CD4-positive, alpha-beta T cell treated with Interleukin-6 at 100 ng/mL for 8 hours (primary cell): ENCODE measurements around the gene KRT4.
"Not testable (repeated sequence)": the region's sequence is repeated elsewhere in the genome, so short reads cannot be mapped to it uniquely, and the experiment has no call there.

Experiments used
- DNase-seq: peaks from one replicate; pipeline ENCODE4 v3.0.0-alpha.2; 2020; ENCODE audit warnings: mixed read lengths, low spot score

KRT4 gene

DNA sequence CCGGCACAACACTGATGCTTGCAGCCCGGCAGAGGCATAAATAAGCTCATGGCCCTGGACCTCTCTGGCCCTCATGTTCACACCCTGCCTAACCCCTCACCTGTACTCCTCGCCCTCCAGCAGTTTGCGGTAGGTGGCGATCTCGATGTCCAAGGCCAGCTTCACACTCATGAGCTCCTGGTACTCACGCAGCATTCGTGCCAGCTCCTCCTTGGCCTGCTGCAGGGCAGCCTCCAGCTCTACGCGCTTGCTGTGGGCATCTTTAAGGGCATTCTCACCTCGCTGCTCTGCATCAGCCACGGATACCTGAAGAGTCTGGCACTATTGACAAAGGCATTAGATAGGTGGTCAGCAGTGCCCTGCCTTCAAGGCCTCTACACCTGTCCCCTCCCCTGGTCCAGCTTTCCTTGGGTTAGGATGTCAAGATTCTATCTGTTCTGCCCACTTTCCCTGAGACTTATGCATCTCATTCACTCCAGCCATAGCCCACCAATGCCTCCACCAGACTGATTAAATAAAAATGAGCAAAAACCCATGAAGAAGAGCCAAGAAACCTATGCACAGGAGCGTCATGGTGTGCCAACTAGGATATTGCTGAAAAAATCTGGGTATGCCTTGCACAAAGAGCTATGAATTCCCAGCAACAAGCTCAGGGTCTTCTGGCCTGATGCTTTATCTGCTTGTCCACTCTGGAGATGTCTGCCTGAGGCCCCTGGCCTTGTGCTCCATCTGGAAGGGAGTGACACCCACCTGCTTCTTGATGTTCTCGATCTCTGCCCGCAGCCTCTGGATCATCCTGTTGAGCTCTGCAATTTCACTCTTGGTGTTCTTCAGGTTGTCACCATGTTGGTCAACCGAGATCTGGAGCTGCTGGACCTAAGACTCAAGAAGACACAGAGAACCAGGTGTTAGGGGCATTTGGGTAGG is 6.1 kb downstream of the KRT4 start:
- DNase-seq = no peak

DNA sequence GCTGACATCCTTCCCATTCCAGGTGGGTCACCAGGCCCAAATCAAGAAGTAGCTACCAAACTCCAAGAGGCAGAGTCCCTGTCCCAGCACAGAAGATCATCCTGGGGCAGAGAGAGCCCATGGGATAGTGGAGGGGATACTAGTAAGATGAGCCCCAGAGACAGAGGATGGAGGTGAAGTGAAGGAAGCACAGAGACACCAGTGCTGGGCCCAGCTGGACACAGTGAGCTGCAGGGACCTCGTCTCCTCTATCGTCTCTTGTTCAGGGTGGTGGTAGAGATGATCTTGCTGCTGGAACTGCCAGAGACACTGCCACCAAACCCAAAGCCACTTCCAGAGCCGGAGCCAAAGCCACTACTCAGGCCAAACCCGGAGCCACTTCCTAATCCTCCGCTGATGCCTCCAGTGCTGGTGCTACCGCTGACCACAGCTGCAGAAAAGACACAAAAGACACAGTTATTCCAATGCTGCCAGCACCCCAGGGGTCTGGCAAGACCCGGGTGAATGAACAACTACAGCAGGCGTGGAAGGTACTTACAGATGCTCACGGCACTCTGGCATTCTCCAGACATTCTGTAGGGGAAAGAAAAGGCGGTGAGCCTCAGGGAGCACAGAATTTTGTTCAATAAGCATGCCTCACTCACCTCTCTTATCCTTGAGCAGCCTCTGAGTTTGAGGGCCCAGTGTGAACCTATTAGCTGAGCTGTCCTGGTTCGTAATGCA is 6.9 kb downstream of the KRT4 start:
- no peak for DNase-seq

DNA sequence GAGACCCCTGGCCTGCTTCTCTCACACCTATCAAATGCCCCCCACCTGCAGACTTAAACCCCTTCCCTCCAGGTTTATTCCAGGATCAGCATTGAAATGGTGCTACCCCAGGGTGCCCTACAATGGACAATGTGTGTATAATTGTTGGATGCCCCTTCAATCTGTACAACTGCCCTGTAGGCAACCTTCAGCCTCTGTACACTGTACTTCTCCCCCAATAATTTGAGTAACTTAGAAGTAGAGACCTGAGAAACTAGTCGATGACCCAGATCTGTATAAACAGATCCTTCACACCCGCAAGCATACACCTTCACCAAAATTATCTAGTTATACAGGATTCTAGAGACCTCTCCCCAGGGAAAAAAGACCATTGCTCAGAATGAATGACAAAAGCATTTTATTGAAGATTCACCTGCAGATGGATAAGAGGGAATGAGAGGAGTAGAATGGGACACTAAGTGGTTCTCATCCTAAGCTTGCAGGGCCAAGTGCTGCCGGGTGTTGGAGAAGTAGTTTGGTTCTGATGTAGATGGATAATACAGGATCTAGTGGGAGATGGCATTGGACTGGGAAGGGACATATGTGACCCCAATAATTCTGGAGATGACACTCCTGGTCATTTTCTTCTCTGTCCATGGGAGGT is 7.6 kb downstream of the KRT4 start:
- DNase-seq = no peak

DNA sequence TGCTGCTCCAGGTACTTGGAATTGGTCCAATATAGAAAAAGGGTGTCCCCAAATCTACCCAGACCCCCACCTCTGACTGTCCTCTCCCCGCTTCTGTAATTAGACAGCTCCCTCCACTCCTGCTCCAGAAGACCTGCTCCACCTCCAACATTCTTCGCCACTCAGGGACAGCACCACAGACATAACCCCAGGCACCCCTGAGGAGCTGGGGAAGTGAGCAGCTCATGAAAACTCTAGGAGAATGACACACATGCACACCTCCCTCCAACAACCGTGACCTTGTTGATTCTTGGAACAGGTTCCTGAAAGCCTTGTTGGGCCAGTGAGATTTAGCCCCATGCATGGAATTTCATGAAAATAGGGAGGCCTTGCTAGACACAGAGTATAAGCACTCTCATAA is 8.2 kb downstream of the KRT4 start:
- DNase-seq = no peak

DNA sequence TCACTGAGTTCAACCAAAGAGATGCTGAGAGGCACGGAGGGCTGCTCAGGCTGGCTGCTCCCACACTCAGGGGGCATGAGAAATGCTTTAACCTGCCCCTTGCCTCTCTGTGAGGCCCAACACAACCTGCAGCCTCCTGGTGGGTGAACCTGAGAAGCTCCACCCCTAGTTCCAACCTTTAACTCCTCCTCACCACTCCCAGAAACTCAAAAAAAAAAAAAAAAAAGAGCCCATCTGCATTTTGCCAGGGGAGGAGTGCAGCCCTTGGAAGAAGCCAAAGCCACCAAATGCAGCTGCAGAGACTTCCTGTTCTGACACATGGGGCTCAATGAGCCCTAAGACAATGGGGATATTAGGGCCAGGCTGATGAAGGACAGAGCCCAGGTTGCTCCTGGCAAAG is 8.9 kb downstream of the KRT4 start:
- no peak for DNase-seq

DNA sequence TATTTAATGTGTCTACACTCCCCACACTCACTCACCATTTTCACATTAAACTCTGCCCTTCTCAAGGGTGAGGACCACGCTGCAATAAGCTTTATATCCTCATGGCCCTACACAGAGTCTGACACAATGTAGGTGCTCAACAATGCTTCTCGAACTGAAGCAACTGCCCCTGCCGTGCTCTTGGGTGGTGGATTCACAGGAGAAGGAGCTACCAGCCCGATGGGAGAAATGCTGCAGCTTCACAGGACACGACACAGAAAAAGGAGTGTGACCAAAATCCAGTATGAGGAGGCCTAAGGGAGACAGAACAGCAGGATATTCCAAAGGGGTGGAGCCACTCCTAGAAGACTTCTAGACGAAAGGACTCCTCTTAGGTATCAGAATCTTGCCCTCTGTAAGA is 11.5 kb downstream of the KRT4 start:
- no peak for DNase-seq

DNA sequence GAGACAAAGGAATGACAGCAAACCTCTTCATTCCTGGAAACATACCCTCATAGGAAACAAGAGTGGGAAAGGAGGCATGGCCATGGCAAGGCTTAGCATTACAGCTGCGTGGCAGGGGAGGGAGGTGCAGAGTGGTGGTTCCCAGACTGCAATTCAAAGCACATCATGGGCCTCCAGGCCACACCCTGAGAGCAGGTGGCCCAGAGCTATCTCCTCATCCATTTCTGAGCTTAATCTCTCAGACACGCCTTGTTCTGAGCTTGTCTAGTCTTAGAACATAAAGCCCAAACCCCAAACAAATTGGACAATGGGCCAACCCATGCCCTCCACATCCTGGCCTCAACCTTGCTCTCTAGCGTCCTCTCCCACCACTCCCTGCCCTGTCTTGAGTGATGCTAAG is 12.1 kb downstream of the KRT4 start:
- DNase-seq = no peak

DNA sequence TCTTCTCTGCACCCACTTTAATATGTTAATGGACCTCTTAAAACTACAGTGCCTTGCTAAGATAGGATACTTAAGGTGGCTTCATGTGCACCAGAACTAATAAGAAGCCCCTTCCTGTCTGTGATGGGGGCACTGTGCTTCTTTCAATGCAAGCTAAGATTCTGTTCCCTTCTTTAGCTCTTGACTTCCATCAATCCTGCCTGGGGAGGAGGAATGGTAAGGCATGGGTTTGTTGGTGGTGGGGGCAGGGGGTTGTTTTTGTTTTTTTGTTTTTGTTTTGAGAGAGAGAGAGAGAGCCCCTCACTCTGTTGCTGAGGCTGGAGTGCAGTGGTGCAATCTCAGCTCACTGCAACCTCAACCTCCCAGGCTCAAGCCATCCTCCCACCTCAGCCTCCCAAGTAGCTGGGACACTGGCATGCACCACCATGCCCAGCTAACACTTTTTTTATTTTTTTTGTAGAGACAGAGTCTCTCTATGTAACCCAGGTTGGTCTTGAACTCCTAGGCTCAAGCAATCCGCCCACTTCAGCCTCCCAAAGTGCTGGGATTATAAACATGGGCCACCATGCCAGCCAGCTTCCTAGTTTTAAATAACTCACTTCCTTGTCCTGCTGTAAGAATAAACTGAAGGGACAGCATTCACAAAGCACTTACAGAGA is 13.5 kb downstream of the KRT4 start:
- no peak for DNase-seq

DNA sequence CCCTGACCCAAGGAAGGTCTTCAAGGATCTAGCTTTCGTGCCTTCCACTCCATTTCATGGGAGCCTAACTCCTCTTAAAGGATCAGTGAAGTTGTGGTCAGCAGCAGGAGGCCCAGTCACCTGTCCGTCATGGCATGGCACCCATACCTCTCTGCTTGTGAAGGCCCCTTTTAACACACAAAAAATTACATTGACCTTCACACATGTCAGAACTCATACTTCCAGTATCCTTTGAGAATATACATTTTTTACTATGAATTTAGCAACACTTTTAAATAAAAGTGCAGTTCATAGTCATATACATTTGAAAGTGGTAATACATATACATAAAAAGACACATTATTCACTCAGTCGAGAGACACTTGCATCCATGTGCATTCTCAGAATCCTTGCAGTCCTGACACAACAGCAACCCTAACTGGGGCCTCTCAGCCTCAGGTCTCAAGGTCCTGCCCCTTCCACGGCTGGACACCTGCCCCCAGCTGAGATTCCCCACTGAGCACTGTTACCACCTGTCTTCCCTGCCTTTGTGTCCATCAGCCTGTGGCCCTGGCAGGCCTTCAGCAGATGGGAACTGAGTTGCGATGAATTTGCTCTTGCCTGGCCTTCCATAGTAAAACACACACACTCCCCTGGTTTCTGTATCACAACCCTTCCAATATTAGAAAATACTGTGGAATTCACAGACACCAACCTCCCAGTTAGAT is 14.3 kb downstream of the KRT4 start:
- no peak for DNase-seq

DNA sequence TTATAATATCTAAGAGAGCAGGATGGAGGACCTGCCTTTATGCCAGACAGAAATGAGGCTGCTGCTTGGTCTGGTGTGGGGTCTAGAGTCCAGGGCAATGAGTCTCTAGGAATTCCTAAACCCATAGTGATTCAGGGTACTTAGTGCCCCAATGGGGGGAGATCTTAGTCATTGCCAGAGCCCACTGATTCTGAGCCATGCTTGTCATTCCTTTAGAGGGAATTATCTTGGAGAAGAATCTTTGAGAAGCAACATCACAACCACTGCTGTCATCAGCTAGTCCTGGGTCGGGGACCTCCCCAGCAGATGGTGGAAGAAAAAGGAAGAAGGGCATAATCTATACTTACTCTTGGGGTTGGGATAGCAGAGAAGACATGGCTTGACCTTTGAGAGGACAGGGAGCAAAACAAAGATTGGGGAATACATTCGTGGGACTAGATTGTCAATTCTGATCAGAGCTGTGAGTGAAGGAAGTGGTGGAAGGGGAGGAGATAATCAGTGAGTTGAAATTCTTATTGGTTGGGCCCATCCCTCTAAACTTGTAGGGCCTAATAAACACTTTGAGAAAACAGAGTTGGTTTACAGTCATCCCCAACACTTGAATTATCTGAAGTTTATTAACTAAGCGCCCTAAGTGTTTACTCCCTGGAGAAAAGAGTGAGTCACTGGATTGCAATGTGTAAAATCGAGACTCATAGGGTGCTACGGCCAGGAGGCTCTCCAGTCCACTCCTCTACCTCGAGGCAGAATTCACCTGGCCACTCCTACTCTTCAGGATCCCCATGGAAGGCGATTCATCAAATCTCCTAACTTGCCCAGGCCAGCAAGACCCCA is 15.0 kb downstream of the KRT4 start:
- DNase-seq = no peak

DNA sequence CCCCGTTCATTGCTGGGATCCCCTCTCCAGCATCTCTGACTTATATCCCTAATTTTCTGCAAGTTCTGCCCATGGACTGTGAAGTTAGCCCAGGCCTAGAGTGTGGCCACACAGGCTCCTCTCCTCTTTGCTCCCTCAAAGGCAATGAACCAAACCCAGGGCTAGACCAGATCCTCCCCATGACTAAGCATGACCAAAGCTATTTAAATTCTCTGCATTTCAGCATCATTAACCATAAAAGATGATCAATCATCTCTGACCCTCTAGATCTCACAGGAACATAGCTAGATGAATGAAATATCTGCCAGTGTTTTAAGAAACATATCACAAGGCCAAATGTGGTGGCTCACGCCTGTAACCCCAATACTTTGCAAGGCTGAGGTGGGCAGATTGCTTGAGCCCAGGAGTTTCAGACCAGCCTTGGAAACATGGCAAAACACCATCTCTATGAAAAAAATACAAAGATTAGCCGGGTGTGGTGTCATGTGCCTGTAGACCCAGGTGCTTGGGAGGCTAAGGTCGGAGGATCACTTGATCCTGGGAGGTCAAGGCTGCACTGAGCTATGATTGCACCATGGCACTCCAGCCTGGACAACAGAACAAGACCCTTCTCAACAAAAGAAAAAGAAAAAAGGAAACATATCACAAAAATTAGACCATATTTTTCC is 15.8 kb downstream of the KRT4 start:
- no peak for DNase-seq

DNA sequence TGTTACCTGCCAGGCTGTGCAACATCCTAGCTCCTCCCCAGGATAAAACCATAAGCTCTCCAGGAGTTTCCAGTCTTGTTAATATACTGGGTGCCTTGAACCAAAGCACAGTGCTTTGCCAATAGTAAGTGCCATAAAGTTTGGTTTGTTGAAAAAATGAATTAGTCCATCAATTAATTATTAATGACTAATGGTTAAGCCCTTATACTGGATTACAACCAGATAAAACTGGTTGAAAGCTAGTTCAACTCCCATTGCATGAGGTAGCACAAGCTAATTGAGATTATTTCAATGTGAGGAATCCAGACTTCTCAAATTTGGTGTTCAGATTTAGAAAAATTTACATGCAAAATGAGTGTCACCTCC is 16.4 kb downstream of the KRT4 start:
- DNase-seq = no peak

DNA sequence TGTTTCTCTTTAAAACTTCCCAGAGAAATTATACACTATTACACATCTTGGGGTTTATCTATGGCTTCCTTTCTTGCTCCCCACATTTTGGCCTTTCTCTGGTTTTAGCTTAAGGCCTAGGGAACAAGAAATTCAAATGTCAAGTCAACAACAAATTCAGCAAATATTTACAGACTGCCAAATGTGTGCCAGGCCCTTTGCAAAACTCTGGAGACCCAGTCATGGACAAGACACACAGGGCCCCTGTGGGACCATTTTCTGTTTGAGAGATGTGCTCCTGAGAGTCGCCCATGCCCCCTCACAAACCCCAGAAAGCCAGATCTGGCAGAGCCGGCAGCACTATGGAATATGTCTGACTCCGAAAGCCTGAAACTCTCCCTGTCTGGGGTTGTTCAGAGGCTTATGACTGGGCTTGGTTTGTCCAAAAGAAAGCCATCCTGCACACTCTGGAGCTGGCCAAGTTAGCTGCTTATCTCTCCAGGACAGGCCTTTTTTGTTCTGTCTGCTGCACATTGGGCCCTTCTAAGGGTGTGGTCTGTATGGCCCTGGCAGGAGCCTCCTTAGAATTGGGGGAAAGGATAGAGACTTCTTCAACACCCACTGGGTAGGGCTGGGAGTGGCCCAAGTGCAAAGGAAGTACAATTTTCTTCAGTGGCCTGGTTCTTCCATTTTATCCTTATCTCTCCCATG is 16.9 kb downstream of the KRT4 start:
- no peak for DNase-seq

DNA sequence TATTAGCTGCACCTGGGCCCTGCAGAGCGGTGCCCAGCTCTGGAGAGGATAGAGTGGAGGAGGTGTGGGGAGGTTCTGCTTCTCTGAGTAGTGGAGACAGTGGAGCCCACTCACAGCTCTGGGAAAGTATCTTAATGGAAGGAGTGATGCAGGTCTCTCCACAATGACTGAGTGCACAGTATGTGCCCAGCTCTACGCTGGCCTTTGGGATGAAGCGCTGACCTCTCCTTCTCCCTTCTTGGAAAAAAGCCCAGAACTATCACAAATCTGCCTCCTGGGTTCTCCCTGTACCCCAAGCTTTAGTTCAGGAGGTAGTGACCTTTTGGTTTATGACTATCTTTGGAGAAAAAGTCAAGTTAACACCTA is 17.5 kb downstream of the KRT4 start:
- DNase-seq = no peak

DNA sequence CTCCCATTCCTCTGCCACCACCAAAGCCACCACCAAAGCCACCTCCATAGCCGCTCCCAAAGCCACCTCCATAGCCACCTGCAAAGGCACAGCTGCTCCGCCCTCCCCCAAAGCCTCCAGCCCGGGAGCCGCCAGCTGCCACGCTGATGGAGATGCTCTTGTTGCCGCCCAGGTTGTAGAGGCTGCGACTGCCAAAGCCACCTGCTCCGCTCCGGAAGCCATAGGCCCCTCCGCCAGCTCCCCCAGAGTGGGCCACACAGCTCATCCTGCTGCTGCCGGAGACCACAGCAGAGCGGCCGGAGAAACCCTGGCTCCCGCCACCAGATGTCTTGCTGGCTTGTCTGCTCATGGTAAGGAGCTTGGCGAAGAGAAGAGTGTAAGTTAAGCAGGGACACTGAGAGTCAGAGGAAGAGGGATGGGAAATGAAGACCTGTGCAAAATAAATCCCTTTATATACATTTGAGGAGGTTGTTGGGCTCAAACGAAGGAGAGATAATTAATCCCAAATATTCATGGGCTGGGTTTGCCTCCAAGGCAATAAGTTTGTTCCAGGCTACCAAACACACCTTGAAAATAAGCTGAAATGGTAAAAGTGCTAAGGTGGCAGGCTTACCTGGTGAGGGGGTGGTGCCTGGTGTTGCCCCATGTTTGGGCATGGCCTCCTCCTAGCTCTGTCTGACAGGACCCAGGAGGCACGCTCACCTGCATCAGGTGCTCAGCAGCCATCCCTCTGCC is 18.1 kb downstream of the KRT4 start, which contains the start of gene KRT3:
TSS of gene KRT3 (minus strand) at position 424 of the 735 bp plus-strand sequence. CDS start at position 349, 75 bp downstream.
- DNase-seq = no peak

DNA sequence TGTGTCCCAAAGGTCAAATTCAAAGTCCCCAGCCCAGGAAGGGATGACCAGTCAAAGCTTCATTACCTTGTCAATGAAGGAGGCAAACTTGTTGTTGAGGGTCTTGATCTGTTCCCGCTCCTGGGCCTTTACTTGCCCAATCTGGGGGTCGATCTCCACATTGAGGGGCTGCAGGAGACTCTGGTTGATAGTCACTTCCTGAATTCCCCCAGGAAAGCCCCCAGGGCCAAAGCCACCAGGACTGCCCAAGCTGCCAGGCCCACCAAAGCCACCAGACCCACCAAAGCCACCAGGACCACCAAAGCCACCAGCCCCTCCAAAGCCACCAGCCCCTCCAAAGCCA is 18.6 kb downstream of the KRT4 start:
- not testable (repeated sequence) for DNase-seq

DNA sequence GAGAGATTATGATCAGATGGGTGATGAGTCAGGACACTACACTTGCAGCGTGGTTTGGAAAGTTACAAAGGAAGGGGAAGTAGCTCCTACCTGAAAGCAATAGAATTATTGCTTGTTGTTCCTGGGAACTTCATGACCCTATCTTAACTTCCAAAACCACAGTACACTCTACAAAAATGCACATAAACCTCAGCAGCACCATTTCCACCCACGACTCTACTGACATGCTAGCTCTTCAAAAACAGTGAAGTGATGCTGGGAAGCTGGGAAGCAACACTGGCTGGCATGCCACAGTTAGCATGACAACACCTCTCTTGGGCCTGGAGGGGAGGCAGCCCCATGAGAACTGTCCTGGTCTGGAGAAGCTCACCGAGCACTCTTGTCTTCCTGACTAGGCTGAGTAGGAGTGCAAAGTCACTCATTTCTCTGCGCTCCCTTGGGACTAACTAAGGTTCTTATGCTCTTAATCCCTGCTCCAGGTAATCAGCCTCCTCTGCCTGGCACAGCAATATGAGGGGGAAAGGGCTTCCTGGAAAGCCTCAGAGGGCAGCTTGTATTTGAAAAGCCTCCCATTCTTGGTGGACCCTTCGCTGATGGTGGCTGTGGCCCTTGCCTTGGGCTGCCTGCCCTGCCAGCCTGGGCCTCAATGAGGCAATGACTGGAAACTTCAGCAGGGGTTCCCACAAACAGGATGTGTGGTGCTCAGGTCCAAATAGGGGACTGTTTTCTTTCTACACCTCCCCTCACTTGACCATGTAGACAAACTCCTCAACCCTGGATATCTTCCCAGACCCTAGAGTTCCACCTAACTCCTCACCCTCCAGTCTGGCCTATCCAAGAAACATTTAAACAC is 19.2 kb downstream of the KRT4 start:
- no peak for DNase-seq
